ENCODE results near the gene VARS2.
"Not testable (repeated sequence)": the region's sequence is repeated elsewhere in the genome, so short reads cannot be mapped to it uniquely, and the experiment has no call there.

The VARS2 gene

DNA sequence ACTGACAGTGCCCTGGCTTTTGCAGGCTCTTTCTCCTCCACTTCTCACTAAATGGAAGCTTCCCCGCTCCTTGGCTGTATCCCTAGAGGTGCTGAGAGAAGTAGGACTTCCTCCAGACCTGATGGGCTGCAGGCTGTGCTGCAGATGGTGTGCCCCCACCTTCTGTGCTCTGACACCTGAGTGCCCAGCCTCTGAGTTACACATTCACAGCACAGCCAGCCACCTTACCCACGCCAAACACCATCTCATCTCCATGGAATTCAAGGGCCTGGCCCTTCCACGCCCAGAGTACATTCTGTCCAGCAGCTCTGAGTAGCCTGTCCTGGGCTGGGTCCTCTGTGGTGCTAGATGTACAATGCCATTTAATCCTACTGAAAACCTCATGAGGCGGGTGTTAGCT, 12.6 kb downstream of the VARS2 start:
- H3K27me3 ChIP-seq, result no peaks in the 10 kb centered on the region
- TF ChIP-seq, protein P1, sequence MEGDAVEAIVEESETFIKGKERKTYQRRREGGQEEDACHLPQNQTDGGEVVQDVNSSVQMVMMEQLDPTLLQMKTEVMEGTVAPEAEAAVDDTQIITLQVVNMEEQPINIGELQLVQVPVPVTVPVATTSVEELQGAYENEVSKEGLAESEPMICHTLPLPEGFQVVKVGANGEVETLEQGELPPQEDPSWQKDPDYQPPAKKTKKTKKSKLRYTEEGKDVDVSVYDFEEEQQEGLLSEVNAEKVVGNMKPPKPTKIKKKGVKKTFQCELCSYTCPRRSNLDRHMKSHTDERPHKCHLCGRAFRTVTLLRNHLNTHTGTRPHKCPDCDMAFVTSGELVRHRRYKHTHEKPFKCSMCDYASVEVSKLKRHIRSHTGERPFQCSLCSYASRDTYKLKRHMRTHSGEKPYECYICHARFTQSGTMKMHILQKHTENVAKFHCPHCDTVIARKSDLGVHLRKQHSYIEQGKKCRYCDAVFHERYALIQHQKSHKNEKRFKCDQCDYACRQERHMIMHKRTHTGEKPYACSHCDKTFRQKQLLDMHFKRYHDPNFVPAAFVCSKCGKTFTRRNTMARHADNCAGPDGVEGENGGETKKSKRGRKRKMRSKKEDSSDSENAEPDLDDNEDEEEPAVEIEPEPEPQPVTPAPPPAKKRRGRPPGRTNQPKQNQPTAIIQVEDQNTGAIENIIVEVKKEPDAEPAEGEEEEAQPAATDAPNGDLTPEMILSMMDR (IDR thresholded peaks at IDR 0.05; ENCODE audit: low read depth, low read length), result no peak
- DNase-seq, result no peak
- H3K4me1 ChIP-seq, result no peaks in the 10 kb centered on the region
- H3K9me3 ChIP-seq, result no peaks in the 10 kb centered on the region
- H3K36me3 ChIP-seq, result no peaks in the 10 kb centered on the region; the same call in 1 of the 2 replicates
- no peak overlapping the region for H3K4me3 ChIP-seq (ENCODE audit: low read depth, low read length)

DNA sequence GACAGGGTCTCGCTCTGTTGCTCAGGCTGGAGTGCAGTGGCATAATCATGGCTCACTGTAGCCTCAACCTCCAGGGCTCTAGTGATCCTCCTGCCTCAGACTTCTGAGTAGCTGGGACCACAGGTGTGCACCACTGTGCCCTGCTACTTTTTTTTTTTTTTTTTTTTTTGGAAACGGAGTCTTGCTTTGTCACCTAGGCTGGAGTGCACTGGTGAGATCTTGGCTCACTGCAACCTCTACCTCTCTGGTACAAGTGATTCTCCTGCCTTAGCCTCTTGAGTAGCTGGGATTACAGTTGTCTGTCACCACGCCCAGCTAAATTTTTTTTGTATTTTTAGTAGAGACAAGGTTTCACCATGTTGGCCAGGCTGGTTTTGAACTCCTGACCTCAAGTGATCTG, 13.0 kb downstream of the VARS2 start:
- not testable (repeated sequence) for H3K4me1 ChIP-seq; H3K4me3 ChIP-seq (ENCODE audit: low read depth, low read length); H3K9me3 ChIP-seq; H3K27me3 ChIP-seq; DNase-seq; H3K36me3 ChIP-seq

DNA sequence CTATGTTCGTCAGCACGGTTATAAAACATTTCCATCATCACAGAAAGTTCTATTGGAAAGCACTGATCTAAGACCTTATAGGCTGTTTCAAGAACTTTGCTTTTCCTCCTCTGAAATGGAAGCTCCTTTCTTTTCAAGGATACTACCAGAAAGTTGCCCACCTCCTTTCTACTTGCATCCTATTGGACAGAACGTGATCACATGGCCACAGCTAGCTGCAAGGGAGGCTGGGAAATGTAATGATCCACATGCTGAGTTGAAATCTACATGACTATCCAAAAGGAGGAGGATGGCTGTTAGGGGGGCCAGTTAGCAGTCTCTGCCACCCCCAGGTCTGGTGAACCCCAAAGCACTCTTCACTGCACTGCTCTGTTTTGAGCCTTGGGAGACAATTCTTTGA, 14.6 kb downstream of the VARS2 start:
- H3K4me1 ChIP-seq, result no peaks in the 10 kb centered on the region
- H3K4me3 ChIP-seq (ENCODE audit: low read depth, low read length), result no peak overlapping the region
- no peaks in the 10 kb centered on the region for H3K9me3 ChIP-seq
- H3K27me3 ChIP-seq, result no peaks in the 10 kb centered on the region
- H3K36me3 ChIP-seq, result no peaks in the 10 kb centered on the region; the same call in 1 of the 2 replicates
- DNase-seq, result no peak
- TF ChIP-seq, protein P1 (IDR thresholded peaks at IDR 0.05; ENCODE audit: low read depth, low read length), result no peak

DNA sequence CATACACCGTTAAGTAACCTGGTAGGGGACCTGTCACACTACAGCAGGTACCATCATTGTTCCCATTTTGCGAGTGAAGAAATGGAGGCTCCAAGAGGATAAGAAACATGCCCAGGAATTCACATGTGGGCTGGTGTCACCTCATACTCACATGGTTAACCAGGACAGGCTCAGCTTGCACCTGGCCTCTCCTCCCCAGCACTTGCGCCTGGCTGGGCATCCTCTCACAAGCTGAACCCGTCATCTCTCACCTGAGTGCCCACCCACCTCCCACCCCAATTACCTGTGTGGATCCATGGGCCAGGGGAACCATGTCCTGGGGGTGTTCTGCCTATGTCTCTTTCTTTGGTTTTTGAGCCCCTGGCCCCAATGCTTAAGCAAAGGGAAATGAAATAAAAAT, 16.5 kb downstream of the VARS2 start:
- Histone ChIP-seq H3K36me3 (no peaks in the 10 kb centered on the region; the same call in 1 of the 2 replicates), H3K4me1 (no peaks in the 10 kb centered on the region), H3K4me3 (ENCODE audit: low read depth, low read length) (no peak overlapping the region), H3K9me3 (no peaks in the 10 kb centered on the region), H3K27me3 (no peaks in the 10 kb centered on the region)
- no peak for DNase-seq
- TF ChIP-seq, protein P1 (IDR thresholded peaks at IDR 0.05; ENCODE audit: low read depth, low read length), result no peak

DNA sequence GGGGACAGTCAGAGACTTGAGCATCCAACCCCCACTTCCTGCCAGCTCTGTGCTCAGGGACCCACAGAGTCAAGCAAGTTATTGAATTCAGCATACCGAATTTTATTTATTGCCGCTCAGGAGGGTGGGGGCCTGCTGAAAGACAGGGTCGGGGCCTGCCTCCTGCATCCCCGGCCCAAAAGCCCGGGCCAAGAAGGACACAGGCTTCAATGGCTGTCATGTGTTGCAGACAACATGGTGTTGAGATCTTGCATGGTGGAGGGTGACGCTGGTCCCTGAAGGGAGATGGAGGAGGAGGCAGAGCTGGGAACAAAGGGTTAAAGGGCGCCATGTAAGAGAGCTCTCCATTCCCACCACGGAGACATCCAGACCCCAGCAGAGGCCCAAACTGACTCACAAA, 17.2 kb downstream of the VARS2 start:
- H3K4me3 ChIP-seq (ENCODE audit: low read depth, low read length), result no peak overlapping the region
- H3K36me3 ChIP-seq, result no peaks in the 10 kb centered on the region; the same call in 1 of the 2 replicates
- no peaks in the 10 kb centered on the region for H3K4me1 ChIP-seq
- TF ChIP-seq, protein P1 (IDR thresholded peaks at IDR 0.05; ENCODE audit: low read depth, low read length), result no peak
- H3K9me3 ChIP-seq, result no peaks in the 10 kb centered on the region
- DNase-seq, result no peak
- no peaks in the 10 kb centered on the region for H3K27me3 ChIP-seq

DNA sequence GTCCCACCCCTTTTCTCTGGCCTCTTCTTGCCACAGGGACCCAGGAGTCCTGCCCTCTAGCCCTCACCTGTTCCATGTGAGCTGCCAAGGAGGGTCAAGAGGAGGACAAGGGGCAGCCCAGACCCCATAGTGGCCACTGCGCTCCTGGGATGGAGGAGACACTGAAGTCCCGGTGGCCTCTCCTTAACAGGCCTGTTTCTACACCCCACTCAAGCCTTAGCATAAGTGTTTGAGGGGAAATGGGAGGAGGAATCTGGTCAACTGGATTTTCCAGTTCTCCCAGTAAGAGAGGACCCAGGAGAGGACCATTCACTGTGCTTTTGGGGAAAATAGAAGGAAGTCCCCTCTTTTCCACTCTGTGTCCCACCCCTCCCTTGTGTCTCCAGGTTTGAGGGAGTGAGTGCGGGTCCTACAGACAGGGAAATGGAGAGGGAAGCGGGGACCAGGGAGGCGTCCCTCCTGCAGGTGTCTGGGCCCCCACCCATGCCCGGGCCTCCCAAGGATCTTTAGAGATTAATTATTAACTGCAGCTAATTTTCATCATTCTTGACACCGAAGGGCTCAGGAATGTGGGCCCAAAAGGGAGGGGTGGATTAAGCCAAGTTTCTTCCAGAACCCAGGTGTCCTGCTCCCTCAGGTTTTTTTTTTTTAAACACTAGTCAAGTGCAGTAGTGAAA, 18.1 kb downstream of the VARS2 start, which contains the start of gene SFTA2:
SFTA2 (minus strand) TSS at position 202 of the 677 bp plus-strand sequence; CDS start at position 128, 74 bp downstream.
- no peaks in the 10 kb centered on the region for H3K9me3 ChIP-seq
- H3K36me3 ChIP-seq, result no peaks in the 10 kb centered on the region
- no peaks in the 10 kb centered on the region for H3K27me3 ChIP-seq
- no peak for DNase-seq
- H3K4me1 ChIP-seq, result no peaks in the 10 kb centered on the region
- H3K4me3 ChIP-seq (ENCODE audit: low read depth, low read length), result no peak within 1 kb of the TSS
- TF ChIP-seq, protein P1 (IDR thresholded peaks at IDR 0.05; ENCODE audit: low read depth, low read length), result no peak
